Uterus (tissue), 2 donors: ENCODE results near the gene MSL2.

Experiments used
- CTCF ChIP-seq, 4 experiments: fragments of 200-600 bp in 2 of 4; fragments of 450-650 bp in 2 of 4; sonication (generic) in 2 of 4; IDR thresholded peaks; one replicate each; pipeline ENCODE4 v1.5.1; 2016 to 2019; ENCODE audit warnings: antibody characterized with exemption in 4 of 4, mild to moderate bottlenecking in 2 of 4, moderate library complexity in 1 of 4
- POLR2A ChIP-seq, 2 donors: fragments of 450-650 bp; IDR thresholded peaks; one replicate each; pipeline ENCODE4 v1.6.1; 2016; ENCODE audit warnings: antibody characterized with exemption in 2 of 2, mild to moderate bottlenecking in 1 of 2, moderate library complexity in 1 of 2

DNA sequence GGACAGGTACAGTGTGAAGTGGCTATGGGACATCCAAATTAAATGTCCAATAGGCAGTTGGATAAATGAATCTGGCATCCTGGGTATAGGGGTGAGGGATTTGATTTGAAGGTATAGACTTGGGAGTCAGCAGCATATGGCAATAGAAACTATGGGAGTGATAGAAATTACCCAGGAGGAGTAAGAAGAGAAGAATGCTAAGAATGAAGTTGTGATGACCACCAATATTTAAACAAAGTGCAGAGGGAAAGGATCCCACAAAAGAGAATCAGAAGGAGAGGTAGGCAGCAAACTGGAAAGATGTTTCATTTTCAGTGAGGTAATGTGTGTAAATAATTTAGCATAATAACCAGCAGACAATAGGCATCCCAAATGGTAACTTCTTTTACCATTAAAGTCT is 13.8 kb upstream of the MSL2 start:
- no peak for TF ChIP-seq CTCF (IDR thresholded peaks at IDR 0.05)
- TF ChIP-seq POLR2A (IDR thresholded peaks at IDR 0.05) = no peak
